GM11168 (cell line): Measurements from ENCODE around the gene KCNAB1.
"Not testable (repeated sequence)": the region's sequence is repeated elsewhere in the genome, so short reads cannot be mapped to it uniquely, and the experiment has no call there.

Experiments used
- in situ Hi-C: fragments of 300-500 bp; cut with MboI; formaldehyde crosslinking; loops from one replicate; pipeline ENCODE4 v1.12.0; 2022; ENCODE audit warnings: low sequenced_read_pairs; ENCODE audit not compliant: unreplicated experiment

KCNAB1 gene

DNA sequence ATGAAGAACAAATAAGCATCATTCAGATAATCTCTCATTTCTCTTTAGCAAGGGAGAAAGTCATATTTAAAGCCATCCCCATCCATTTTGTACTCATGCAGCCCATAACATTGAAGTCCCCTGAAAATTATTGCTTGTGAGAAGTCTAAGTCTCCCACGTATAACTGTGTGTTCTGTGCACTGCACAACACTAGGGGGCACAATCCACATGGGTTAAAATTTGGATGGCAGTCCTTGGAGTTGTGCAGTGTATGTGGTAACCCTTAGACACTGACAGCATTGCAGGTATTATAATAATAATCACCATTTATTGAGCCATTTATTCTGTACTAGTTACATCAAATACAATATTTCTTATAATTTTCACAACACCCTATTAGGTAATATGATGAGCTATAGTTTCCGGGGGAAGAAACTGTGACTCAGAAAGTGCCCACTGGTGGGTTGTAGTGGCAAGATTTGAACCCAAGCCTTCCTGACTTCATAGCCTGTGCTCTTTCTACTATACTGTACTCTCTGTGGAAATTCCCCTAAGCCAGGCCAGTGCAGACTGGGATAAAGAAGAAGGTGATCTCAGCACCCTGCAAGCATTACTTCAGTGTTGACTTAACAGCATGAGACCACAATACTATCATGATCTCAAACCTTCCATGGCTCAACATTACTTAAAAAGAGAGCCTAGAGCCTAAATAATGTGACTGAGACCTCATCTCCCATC lies 15.7 kb downstream of the KCNAB1 start:
- in situ Hi-C loops = no loop called here

DNA sequence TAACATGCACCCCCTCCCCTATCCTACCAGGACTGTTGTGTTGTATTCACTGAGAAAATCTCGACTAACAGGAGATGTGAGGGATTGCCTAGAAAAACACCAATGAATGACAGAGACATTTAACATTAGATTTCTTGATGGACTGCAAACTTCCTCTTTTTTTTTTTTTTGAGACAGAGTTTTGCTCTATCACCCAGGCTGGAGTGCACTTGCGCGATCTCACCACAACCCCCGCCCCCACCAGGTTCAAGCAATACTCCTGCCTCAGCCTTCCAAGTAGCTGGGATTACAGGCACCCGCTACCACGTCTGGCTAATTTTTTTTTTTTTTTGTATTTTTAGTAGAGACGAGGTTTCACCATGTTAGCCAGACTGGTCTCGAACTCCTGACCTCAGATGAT lies 17.0 kb downstream of the KCNAB1 start:
- in situ Hi-C loops = not testable (repeated sequence)

DNA sequence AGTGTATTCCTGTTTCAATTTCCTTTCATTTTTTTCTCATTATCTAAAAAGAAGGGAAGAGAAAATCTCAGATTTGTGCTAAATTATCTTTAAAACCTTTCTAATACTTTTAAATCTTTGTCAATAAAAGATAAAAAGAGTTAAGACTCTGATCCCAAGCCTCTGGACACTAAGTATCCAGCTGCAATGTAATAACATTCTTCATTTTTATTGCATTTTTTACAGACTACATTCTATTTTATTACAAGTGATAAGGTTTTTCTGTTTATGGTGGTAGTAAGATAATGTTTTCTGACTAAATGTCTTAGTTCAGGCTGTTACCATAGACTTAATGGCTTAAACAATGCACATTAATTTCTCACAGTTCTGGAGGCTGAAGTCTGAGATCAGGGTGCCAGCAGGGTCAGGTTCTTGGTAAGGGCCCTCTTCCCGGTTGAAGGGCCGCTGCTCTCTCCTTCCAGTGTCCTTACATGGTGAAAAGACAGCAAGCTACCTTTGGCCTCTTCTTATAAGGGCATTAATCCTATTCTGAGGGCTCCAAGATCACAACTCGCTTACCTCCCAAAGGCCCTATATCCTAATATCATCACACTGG lies 19.7 kb downstream of the KCNAB1 start:
- in situ Hi-C loops = no loop called here

DNA sequence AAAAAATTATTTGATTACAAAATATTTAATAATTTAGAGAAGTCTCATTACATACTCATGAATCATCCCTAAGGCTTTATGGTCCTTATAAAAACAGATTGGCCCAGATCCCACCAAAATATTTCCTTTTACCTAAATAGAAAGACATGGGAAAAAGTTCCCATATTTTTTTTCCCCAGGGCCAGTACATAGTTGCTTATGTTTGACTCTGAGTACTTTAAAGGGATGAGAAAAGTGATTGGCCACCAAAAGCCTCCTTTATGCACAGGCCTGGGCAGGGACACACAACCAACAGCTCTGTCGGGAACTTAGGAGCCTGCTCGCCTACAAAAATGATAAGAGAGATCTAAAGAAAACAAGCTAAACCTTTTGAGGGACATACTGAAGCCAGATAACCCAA lies 22.3 kb downstream of the KCNAB1 start:
- in situ Hi-C loops = no loop called here

DNA sequence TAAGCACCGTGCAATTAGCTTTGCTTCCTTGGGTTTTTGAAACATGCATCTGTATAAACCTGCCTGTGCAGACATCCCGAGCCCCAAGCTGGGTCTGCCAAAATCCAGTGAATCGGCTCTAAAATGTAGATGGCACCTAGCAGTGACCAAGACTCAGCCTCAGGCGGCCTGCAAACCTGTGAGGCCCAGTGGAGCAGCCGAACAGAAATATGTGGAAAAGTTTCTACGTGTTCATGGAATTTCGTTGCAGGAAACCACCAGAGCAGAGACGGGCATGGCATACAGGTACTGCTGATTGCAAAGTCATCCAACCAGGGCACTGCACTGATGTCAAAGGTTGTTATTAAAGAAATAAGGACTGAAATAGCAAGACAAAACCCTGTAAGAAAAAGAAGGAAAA lies 22.8 kb downstream of the KCNAB1 start:
- in situ Hi-C loops = no loop called here

DNA sequence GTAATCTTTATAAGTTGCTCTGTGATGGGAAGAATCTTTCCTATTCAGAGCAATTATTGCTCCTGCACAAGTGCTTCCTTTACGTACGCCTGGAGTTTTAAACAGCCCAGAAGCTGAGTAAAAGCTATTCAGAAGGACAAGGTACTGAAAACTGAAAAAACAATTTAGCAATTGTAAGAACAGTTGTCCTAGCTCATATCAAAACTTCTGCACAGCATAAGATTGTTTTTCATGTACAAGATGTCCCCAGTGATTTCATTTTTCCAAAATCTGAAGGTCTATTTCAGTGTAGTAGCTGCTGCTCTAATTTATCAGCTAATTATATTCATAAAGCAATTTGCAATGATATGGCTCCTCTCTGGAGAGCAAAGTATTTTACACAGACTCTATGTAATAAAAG lies 23.7 kb downstream of the KCNAB1 start:
- in situ Hi-C loops = no loop called here

DNA sequence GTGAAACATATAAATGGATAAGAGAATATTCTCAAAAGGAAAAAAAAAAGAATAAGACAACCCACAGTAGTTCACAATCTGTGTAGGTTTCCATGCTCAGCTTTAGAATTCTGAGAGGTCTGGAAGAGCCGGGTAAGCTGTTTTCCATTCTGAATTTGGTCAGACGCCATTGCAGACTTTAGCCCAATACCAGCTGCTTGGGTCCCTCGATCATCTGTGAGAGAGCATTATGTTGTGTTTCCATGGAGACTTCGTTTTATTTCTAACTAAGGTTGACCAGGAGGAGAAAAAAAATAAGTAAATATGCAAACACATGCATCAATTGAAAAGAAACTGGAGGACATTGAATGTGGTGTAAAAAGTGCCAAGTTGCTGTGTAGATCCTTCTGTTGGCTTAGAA lies 25.5 kb downstream of the KCNAB1 start:
- in situ Hi-C loops = no loop called here

DNA sequence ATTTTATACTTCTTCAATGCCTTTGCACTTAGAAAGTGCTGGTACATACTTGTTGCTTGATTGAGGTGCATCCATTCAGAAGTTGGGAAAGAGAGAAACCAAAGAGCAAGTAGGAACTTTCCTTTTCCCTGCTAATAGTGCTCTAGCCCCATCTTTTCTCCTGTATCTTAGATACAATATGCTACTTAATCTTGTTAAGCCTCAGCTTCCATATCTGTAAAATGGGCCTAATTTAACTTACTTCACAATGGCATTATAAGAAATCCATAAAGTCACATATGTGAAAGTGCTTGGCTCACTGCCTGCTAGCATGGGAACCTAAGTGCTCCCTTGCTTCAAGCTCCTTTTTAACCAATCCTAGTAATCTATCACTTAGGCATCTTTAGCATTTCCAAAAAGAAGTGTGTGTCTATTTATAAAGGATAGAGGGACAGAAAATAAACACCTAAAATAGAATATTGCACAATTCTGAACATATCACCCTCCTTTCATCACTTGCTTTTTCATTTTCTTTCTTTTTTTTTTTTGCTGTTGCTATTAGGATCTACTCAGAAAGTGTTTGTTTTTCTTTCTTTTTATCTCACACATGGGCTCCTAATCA lies 28.1 kb downstream of the KCNAB1 start:
- in situ Hi-C loops = no loop called here

DNA sequence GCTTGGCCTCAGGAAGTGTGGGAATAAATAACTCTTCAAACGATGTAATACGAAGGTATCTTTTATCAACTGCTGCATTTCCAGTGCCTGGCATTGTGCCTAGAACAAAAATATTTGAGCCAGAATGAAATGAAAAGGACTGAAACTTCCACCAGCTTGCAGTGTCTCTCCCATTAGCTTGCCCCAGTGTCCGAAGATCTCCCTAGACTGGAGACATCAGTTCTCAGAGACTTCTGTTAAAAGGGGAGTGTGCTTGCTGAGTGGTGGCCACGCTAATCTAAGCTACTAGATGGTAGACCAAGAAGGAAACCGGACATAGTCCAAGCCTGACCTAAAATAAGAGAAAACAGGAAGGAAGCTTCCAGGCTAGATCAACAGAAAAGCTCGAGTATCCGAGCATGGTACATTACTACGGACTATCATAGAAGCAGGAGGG lies 28.6 kb downstream of the KCNAB1 start:
- in situ Hi-C loops = no loop called here

DNA sequence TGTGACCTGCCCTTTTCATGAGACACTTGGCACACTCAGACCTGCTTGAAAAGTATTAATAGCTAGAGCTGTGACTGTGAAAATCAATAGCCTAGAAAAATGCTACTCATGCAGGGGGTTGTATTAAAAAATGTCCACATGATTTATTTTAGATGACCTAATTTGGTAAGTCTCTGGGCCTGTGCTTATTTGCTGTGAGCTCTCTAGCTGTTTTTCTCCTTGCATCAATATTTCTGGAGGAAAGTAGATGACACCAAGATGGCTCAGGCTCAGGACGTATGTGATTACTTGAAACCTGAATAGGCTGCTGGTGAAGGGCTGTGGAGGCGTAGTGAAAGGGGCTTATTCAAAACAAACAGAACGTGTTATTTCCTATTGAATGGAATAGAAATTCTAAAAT lies 29.5 kb downstream of the KCNAB1 start:
- in situ Hi-C loops = loop anchor here (5.0 to 25.0 kb wide), 4 partner anchors 227 to 937 kb away; partner anchors contain the start of gene TIPARP

DNA sequence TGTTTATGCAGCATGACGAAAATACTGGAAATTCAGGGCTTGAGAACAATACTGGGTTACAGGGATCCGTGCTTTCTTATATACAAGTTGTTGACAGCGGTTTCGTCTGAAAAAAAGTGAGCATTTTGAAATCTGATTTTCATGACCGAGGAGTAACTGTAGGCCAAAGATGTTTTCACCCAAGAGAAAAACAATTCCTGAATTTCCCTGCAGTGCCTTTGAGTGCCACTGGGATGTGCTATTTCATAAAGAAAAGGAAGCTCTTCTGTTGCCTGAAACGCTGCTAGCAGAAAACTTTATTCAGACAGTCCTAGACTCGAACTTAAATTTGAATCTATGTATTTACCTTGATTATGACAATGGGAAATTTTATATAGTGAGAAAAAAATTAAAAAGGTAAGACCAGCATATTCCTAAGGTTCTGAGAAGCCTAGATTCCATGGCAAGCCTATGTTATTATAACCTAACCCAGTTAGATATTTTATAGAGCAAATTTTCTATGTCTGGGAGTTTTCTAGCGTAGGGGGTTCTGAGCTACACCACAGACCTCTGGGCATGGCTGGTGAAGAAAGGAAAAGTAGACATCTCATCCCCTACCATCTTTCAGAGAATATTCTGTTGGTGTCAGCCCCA lies 30.2 kb downstream of the KCNAB1 start:
- in situ Hi-C loops = loop anchor here (5.0 to 25.0 kb wide), 4 partner anchors 227 to 937 kb away; partner anchors contain the start of gene TIPARP

DNA sequence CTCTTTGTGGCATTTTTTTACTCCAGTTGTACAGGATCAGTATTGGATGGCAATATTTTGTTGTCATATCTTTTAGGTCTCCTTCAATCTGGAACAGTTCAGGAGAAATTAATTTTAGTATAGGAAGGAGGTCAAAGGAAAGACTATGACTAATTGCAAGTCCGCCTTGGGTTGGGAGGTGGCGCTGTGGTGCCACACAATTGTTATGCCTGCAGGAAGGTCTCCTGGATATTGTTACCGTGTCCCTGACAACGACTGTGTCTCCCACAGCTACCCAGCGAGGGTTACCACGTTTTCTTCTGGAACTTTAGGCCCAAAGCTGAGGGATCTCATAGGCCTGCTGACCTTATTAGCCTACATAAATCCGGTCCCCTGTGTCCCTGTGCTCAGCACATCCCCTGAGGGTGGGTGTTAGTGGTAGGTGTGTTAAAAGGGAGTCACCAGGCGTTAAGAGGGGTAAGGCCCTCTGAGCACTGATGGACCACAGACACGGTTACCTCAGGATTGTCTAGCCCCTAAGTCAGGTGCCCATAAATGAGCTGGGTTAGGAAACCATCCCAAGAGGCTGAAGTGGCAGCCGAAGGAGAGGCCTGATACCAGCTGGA lies 31.5 kb downstream of the KCNAB1 start:
- in situ Hi-C loops = loop anchor here (5.0 to 25.0 kb wide), 4 partner anchors 225 to 935 kb away; partner anchors contain the start of gene TIPARP

DNA sequence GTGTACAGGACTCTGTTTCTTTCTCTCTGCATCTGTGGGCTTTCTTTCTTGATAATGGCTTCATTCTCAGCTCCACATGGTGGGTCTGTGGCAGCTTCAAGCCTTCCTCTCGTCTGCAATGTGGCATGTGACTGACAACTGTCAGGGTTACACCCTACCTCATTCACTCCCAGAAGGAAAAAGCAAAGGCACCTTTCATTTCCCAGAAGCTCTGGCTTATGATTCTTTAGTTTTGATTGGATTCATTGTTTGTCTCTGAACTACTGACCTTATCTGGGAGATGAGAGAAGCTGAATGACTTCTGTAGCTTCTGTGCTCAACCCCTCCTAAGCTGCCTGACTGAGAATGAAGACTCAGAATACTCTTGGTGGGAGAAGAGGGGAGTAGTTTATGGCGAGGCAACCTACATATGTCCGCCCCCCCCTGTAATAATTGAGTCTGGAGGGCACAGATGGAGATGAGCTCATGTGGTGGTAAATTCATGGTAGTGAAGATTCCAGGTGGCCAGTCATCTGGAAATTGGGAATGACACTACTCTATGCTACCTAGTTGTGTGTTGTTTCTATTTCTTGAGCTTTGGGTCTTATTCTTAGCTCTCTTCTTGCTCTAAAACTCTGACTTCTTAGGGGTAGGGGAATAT lies 38.4 kb downstream of the KCNAB1 start:
- in situ Hi-C loops = loop anchor here (10.0 to 25.0 kb wide), 3 partner anchors 346 to 929 kb away; partner anchors contain the start of gene TIPARP

DNA sequence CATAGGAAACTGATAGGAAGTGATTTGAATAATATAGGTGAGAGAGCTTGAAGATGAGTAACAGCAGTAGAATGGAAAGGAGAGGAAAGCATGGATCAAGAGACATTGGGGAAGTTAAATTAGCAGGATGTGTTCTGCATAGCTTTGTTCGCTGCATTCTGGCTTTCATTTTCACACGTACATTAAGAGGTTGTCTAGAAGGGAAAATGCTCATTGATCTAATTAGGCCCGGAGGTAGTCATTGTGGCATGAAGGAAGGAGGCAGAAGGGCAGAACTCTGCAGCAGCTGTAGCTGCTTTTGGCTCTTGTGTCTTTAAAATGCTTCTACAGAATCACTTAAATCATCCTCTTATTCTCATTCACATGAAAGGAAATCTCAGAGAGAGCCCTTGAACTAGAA lies 40.3 kb downstream of the KCNAB1 start:
- in situ Hi-C loops = loop anchor here (25.0 kb wide), 2 partner anchors 502 to 927 kb away; partner anchors contain the start of gene TIPARP

DNA sequence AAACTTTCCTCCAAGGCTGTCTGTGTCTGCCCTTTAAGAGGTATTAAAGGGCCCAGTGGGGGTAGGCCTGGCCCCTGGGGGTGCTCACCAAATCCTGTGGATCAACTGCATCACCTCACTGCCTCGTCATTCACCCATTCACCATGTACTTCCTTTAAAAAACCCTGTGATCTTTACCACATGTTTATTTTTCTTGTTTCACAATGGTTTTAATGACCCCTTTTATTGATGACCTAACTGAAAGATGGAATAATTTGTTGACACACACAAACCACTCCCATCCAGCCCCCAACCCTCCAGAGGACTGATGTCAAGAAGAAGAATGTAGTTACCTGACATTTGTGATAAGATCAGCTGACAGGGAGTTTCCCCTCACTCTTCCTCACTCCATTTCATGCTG lies 40.8 kb downstream of the KCNAB1 start:
- in situ Hi-C loops = loop anchor here (25.0 kb wide), 2 partner anchors 501 to 926 kb away; partner anchors contain the start of gene TIPARP

DNA sequence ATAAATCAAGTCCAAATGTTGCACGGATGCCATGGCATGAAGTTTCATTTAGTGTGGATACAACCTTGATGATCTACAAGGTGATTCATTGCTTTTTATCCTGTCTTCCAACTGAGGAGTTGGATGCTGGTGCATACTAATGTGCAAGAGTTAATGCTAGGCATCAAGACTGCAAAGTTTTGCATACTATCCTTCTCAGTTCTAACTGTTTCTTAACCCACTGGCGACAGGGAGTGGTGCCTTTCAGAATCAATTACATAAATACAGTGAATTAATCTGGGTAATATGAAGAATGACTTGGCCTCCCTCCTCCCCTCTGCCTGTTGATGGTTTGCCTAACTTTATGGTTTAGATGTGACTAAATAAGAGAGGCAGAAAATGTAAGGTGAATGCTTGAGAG lies 43.5 kb downstream of the KCNAB1 start:
- in situ Hi-C loops = loop anchor here (25.0 kb wide), 2 partner anchors 498 to 923 kb away; partner anchors contain the start of gene TIPARP

DNA sequence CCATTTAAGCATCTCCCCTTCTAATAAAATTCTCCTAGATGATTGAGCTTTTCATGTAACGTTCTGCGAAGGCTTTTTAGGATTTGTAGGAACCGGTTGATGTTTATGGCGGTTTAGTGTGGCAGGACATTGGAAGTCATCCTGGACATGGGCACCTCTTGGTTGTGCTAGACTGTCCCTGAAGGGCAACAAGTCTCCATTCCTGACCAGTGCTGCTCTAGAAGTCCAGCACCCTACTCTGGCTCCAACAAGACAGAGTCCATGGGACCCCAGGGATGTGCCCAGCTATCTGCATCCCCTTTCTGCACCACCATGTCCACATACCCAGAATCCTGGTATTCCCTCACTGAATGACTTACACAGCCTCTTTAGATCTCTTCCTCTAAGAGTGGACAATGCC lies 46.4 kb downstream of the KCNAB1 start:
- in situ Hi-C loops = loop anchor here (25.0 kb wide), 2 partner anchors 495 to 920 kb away; partner anchors contain the start of gene TIPARP

DNA sequence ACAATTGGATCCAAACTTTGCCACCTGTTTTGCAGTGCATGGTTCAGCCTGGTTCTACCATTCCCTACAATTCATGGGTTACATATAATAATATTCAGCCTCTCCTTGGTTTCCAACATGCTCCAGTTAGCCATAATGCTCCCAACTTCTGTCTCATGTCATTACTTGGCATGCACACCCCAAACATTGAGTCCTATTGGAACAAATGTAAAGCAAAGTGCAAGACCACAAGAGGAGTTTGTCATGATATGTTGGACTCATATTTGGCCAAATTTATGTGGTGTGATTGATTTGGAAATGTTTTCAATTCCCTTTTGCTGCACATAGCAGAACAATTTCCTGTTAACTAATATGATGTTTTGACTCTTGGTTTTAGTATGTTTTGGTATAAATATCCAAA lies 50.2 kb downstream of the KCNAB1 start:
- in situ Hi-C loops = loop anchor here (25.0 kb wide), 2 partner anchors 492 to 917 kb away; partner anchors contain the start of gene TIPARP
